Keratinocyte (primary cell): Measurements from ENCODE around the gene MOB3B.

ENCODE experiments used
- CTCF ChIP-seq, 3 experiments: IDR thresholded peaks in 1 of 3; conservative IDR thresholded peaks in 1 of 3; optimal IDR thresholded peaks in 1 of 3; 2 replicates in 2 of 3; 3 replicates in 1 of 3; pipeline versions ENCODE3 to v1.5.1; 2011; ENCODE audit warnings: low read length in 3 of 3, mild to moderate bottlenecking in 3 of 3, moderate library complexity in 2 of 3, control low read depth in 1 of 3, inconsistent platforms in 1 of 3; ENCODE audit not compliant: insufficient read depth in 2 of 3; ENCODE audit errors: extremely low read depth in 1 of 3
- EZH2 ChIP-seq: IDR thresholded peaks from one replicate; pipeline ENCODE4 v1.6.1; 2012; ENCODE audit warnings: inconsistent platforms, mild to moderate bottlenecking, low read length, moderate library complexity

GRCh38 chr9:27395484-27395921 lies 134.1 kb downstream of the MOB3B start:
- TF ChIP-seq CTCF (optimal IDR thresholded peaks at IDR 0.05 in 1 of 3, IDR thresholded peaks at IDR 0.05 in 1 of 3, conservative IDR thresholded peaks at IDR 0.05 in 1 of 3; ENCODE audit: extremely low read depth in 1 of 3, insufficient read depth in 2 of 3, low read length in 3 of 3), result no peak
- no peak for TF ChIP-seq EZH2
